HG02970 (cell line): ENCODE results near the gene CAPZB.

Experiments
- ATAC-seq: cut with Tn5 transposase; IDR thresholded peaks from one replicate; pipeline ENCODE4 v1.9.1; 2021; ENCODE audit warnings: mild to moderate bottlenecking, moderate library complexity, moderate number of reproducible peaks; ENCODE audit not compliant: unreplicated experiment, low FRiP score

Gene CAPZB

GRCh38 chr1:19450811-19451515, 34.4 kb downstream of the CAPZB start:
- no peak for ATAC-seq

- no peak for ATAC-seq
Observed at GRCh38 chr1:19449454-19450228, 35.7 kb downstream of the CAPZB start.

GRCh38 chr1:19448491-19449439, 36.6 kb downstream of the CAPZB start:
- ATAC-seq: no peak

- ATAC-seq: no peak
Observed at GRCh38 chr1:19447550-19447949, 37.8 kb downstream of the CAPZB start.

- no peak for ATAC-seq
Observed at GRCh38 chr1:19445417-19446342, 39.7 kb downstream of the CAPZB start.

GRCh38 chr1:19444296-19445021, 40.9 kb downstream of the CAPZB start:
- no peak for ATAC-seq

- no peak for ATAC-seq
Observed at GRCh38 chr1:19443326-19443725, 42.0 kb downstream of the CAPZB start.

- ATAC-seq: no peak
Observed at GRCh38 chr1:19442154-19443096, 42.9 kb downstream of the CAPZB start.

GRCh38 chr1:19441048-19441780, 44.1 kb downstream of the CAPZB start:
- no peak for ATAC-seq

GRCh38 chr1:19439464-19440171, 45.7 kb downstream of the CAPZB start:
- no peak for ATAC-seq

- no peak for ATAC-seq
Observed at GRCh38 chr1:19438516-19439195, 46.7 kb downstream of the CAPZB start.

- no peak for ATAC-seq
Observed at GRCh38 chr1:19437891-19438294, 47.4 kb downstream of the CAPZB start.

- no peak for ATAC-seq
Observed at GRCh38 chr1:19436716-19437476, 48.4 kb downstream of the CAPZB start.

GRCh38 chr1:19435851-19436455, 49.4 kb downstream of the CAPZB start:
- no peak for ATAC-seq

- ATAC-seq: no peak
Observed at GRCh38 chr1:19435181-19435580, 50.2 kb downstream of the CAPZB start.
